ENCODE measurements around the gene ZBTB42.

The ZBTB42 gene

GRCh38 chr14:104845834-104846441 is 45.0 kb downstream of the ZBTB42 start:
- DNase-seq: no peak

DNA sequence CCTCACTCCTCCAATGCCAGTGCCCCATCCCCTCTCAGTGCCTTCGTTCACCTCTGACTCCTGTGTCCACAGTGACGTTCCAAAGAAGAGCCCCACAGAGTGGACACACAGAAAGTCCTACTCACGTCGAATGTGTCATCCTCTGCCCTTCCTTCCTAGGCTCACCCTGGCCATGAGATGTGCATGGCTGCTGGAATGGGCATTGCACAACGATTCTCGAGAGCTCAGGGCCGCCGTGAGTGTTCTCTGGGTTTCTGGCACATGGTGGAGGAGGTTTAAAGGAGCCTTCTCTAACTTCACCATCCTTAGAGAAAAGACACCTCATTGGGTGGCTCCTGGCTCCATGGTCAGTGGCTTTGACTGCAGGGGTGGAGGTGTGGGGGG is 51.4 kb downstream of the ZBTB42 start:
- no peak for DNase-seq

Data from stimulated activated naive CD4-positive, alpha-beta T cell treated with Interleukin-2 at 50 U/mL for 16 hours (primary cell).